GM23248 (cell line): Measurements from ENCODE around the gene ASXL1. TPM values are rescaled to one million over a fixed set of nuclear protein-coding genes. Genes with fewer than 3 reads are reported as not detected.
A peak's percentile ranks its signal among the peaks of the same experiment; 100 is the strongest.

Source experiments
- DNase-seq: peaks from one replicate; pipeline ENCODE4 v3.0.0-alpha.2; 2015
- H2AFZ ChIP-seq: fragments of 200-600 bp; sonication (generic); 2 replicates; pipeline ENCODE4 v1.6.1; 2016; ENCODE audit warnings: antibody characterized with exemption
- H3F3A ChIP-seq: fragments of 200-600 bp; sonication (generic); 2 replicates; pipeline ENCODE4 v1.6.1; 2016; ENCODE audit warnings: mild to moderate bottlenecking, antibody characterized with exemption, mixed run types; ENCODE audit not compliant: insufficient read depth
- H3K27ac ChIP-seq: fragments of 200-600 bp; sonication (generic); 2 replicates; pipeline ENCODE4 v1.5.1; 2016; ENCODE audit warnings: mild to moderate bottlenecking
- H3K27me3 ChIP-seq: fragments of 200-600 bp; sonication (generic); replicated peaks from 2 replicates; pipeline ENCODE4 v1.6.1; 2016; ENCODE audit warnings: mild to moderate bottlenecking; ENCODE audit not compliant: insufficient read depth
- H3K36me3 ChIP-seq: fragments of 200-600 bp; sonication (generic); 2 replicates; pipeline ENCODE4 v1.6.1; 2016; ENCODE audit warnings: low read depth, mild to moderate bottlenecking
- H3K4me1 ChIP-seq: fragments of 200-600 bp; sonication (generic); 2 replicates; pipeline ENCODE4 v1.6.1; 2016; ENCODE audit warnings: mild to moderate bottlenecking; ENCODE audit not compliant: insufficient read depth
- H3K4me2 ChIP-seq: fragments of 200-600 bp; sonication (generic); one replicate; pipeline ENCODE4 v1.6.1; 2016; ENCODE audit warnings: mild to moderate bottlenecking; ENCODE audit not compliant: unreplicated experiment
- H3K4me3 ChIP-seq: fragments of 200-600 bp; sonication (generic); 2 replicates; pipeline ENCODE4 v1.5.1; 2016; ENCODE audit warnings: mild to moderate bottlenecking
- H3K79me2 ChIP-seq: fragments of 200-600 bp; sonication (generic); 2 replicates; pipeline ENCODE4 v1.6.1; 2016; ENCODE audit warnings: mild to moderate bottlenecking; ENCODE audit not compliant: insufficient read depth
- H3K9ac ChIP-seq: fragments of 200-600 bp; sonication (generic); 2 replicates; pipeline ENCODE4 v1.6.1; 2016; ENCODE audit warnings: mild to moderate bottlenecking
- H3K9me2 ChIP-seq: fragments of 200-600 bp; sonication (generic); 2 replicates; pipeline ENCODE4 v1.6.1; 2016; ENCODE audit warnings: mixed run types, mild to moderate bottlenecking, moderate library complexity; ENCODE audit not compliant: insufficient read depth
- H3K9me3 ChIP-seq: fragments of 200-600 bp; sonication (generic); one replicate; pipeline ENCODE4 v1.6.1; 2017; ENCODE audit warnings: low read depth
- H4K20me1 ChIP-seq: fragments of 200-600 bp; sonication (generic); 2 replicates; pipeline ENCODE4 v1.6.0; 2016; ENCODE audit not compliant: insufficient read depth
- EZH2 ChIP-seq: fragments of 200-600 bp; sonication (generic); IDR thresholded peaks from 2 replicates; pipeline ENCODE4 v1.6.1; 2018; ENCODE audit warnings: antibody characterized with exemption, mild to moderate bottlenecking; ENCODE audit not compliant: insufficient read depth, poor library complexity, severe bottlenecking
- EZH2phosphoT487 ChIP-seq: fragments of 200-600 bp; sonication (generic); IDR thresholded peaks from 2 replicates; pipeline ENCODE4 v1.6.1; 2018; ENCODE audit warnings: antibody characterized with exemption, moderate library complexity, mild to moderate bottlenecking, low read depth; ENCODE audit not compliant: insufficient read depth
- WGBS, 2 experiments: methylation state at CpG; one replicate each; pipeline ENCODE4 v1.1.6; 2015 to 2017; ENCODE audit warnings: low lambda C conversion rate in 2 of 2, low coverage in 1 of 2; ENCODE audit errors: missing lambda C conversion rate in 2 of 2; 5-methylcytosine and 5-hydroxymethylcytosine counted together
- in situ Hi-C: fragments of 300-500 bp; cut with MboI; formaldehyde crosslinking; loops from 2 replicates; pipeline ENCODE4 v1.15.0; 2020
- polyA plus RNA-seq: library from polyadenylated mRNA; unstranded; fragments of >200 nt; fragmentation: Nextera tagmentation; extraction: Ambion mirVana; gene quantifications from 2 replicates; pipeline ENCODE4 v1.2.1, GENCODE V29; 2016
- total RNA-seq: library from RNA; depleted of rRNA; stranded (reverse); fragments of >200 nt; shearing (Covaris generic); gene quantifications from 2 replicates; pipeline ENCODE4 v1.2.3, GENCODE V29; 2014

Gene ASXL1
- total and polyA plus RNA-seq, 2 experiments from 2014 or later: 13.8 to 39.9 TPM

DNA sequence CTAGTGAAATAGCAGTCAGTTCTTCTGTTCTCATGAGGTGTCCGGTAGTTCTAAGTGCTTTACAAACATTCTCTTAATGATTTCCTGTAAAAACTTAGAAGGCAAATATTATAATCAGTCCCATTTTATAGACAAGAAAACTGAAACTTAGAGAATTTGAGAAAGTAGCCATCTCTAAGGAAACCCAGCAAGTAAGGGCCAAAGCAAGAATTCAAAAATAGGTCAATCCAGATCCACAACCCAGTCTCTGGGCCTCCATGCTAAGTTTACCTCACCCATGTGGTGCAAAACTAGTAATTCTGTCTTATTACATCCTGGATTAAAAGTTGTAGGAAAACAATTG, 27.6 kb upstream of the ASXL1 start:
- DNase-seq: no peak
- H3K4me3 ChIP-seq: no peak overlapping the region
- TF ChIP-seq EZH2phosphoT487 (no peak), EZH2 (no peak)
- WGBS, 2 experiments: 100% methylated on average over 1 of the region's 1 CpG
- H3K9me3 ChIP-seq: no peaks in the 10 kb centered on the region
- H3K27ac ChIP-seq: no peak overlapping the region
- no peaks in the 10 kb centered on the region for H3K79me2 ChIP-seq
- H2AFZ ChIP-seq: no peak overlapping the region
- in situ Hi-C loops: no loop called here
- peaks cover 24% of the 10 kb centered on the region; the same call in 1 of the 2 replicates for H3K36me3 ChIP-seq
- peaks cover 37% of the 10 kb centered on the region for H3F3A ChIP-seq
- no peaks in the 10 kb centered on the region for H3K9me2 ChIP-seq
- H3K27me3 ChIP-seq: no peaks in the 10 kb centered on the region
- peaks cover 31% of the 10 kb centered on the region for H3K4me1 ChIP-seq
- no peaks in the 10 kb centered on the region for H4K20me1 ChIP-seq
- no peak overlapping the region for H3K9ac ChIP-seq
- no peak overlapping the region for H3K4me2 ChIP-seq

DNA sequence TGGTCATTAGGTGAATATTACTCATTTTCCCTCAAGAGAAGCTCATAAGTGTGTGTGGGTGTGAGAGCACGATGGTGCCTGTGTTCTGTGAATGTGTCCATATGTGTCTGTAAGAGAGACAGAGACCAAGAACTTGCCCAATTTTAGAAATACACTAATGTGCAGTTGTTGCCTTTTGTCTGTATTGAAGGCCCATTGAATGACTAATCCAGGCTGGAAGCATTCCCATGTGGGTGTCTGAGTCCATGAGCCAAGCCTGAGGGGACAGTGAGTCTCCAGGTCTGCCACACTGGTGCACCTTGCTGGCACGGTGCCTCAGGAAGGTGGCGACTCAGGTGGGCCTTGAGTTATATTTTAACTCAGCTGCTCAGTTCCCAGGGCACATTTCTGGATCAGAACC, 25.5 kb upstream of the ASXL1 start:
- H3K9ac ChIP-seq: 0 out of 2 replicates have a peak overlapping the region, but pooled peaks have one; percentile 30
- no peaks in the 10 kb centered on the region for H3K9me2 ChIP-seq
- no peaks in the 10 kb centered on the region for H3K27me3 ChIP-seq
- peaks cover 17% of the 10 kb centered on the region for H3K4me1 ChIP-seq
- peak; percentile 82 for DNase-seq
- 61 to 64% methylated on average over 3 of the region's 3 CpGs for WGBS, 2 experiments
- in situ Hi-C loops: no loop called here
- TF ChIP-seq EZH2 (no peak), EZH2phosphoT487 (no peak)
- H3F3A ChIP-seq: peaks cover 24% of the 10 kb centered on the region
- peak overlapping the region; percentile 55 for H3K27ac ChIP-seq
- H3K9me3 ChIP-seq: no peaks in the 10 kb centered on the region
- H3K4me2 ChIP-seq: no peak overlapping the region
- no peak overlapping the region for H2AFZ ChIP-seq
- peaks cover 24% of the 10 kb centered on the region; the same call in 1 of the 2 replicates for H3K36me3 ChIP-seq
- H3K79me2 ChIP-seq: no peaks in the 10 kb centered on the region
- no peak overlapping the region for H3K4me3 ChIP-seq
- no peaks in the 10 kb centered on the region for H4K20me1 ChIP-seq

DNA sequence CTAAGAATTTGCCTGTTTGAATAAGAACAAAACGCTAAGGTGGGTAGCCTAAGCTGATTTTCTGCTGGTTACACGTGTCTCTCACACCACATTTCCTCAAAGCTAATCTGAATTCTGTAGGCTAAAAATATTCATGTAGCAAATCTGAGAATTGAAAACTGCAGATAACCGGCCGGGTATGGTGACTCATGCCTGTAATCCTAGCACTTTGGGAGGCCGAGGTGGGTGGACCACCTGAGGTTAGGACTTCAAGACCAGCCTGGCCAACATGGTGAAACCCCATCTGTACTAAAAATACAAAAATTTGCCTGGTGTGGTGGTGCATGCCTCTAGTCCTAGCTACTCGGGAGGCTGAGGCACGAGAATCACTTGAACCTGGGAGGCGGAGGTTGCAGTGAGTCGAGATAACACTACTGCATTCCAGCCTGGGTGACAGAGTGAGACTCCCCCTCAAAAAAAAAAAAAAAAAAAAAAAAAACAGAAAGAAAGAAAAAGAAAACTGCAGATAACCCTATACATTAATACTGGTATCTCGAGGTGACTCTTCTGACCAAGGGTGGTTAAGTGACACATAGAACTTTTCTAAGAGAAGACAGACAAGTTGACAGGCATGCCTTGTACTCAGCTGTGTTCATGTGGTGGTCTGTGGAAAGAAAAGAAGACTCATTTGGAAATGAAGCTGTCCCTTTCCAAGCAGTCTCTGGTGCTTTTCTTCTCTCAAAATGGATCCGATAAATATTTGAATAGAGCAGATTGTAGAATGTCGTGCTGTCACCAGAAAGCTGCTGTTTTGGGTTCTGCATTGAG, 24.7 kb upstream of the ASXL1 start:
- Histone ChIP-seq H3F3A (peaks cover 24% of the 10 kb centered on the region), H3K27ac (no peak overlapping the region), H3K36me3 (peaks cover 24% of the 10 kb centered on the region; the same call in 1 of the 2 replicates), H3K4me1 (peaks cover 17% of the 10 kb centered on the region), H3K79me2 (no peaks in the 10 kb centered on the region), H3K9me3 (no peaks in the 10 kb centered on the region), H3K9me2 (no peaks in the 10 kb centered on the region), H3K27me3 (no peaks in the 10 kb centered on the region), H2AFZ (no peak overlapping the region), H3K4me2 (no peak overlapping the region), H4K20me1 (no peaks in the 10 kb centered on the region), H3K4me3 (no peak overlapping the region), H3K9ac (no peak overlapping the region)
- in situ Hi-C loops: no loop called here
- no peak for DNase-seq
- 88 to 91% methylated on average over 12 of the region's 12 CpGs for WGBS, 2 experiments
- TF ChIP-seq EZH2 (no peak), EZH2phosphoT487 (no peak)

DNA sequence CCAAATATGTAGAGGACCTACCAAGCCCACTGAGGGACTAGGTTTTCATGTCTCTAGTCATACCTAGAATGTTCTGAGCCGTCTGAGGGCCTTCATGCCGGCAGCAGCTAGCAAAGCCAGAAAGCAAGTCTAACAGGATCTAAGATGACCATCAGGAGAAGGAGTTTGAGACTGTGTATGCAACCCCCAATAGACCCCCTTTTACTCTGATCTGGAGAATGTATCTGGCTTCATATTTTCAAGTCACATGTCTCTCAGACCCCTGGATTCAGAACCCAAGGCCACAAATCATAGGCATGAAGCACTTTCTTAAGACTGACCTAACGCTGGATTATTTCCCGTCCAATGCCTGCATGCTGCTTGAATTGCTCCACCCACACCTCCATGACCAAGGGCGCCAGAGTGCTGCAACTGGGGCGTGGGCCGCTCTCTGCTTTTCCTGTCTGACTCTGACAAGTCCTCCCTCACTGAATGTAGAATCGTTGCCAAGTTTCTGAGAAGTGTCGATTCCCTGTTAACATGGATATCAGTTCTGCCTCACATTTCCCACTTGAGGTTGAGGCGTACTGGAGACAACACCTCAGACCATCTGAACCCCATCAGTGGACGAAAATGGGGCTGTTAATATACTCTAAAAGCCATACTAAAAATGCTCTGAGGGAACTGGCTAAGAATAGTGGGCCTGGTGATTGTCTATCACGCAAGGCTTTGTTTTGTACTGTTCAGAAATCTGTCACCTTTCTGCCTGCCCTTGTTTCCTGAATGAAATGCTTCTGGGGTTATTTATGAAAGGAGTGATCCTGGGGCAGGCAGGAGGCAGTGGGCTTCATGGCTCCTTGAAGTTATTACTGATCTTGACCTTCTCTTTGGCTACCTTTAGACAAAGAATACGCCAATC, 23.9 kb upstream of the ASXL1 start:
- no peak overlapping the region for H3K4me3 ChIP-seq
- 76 to 77% methylated on average over 13 of the region's 13 CpGs for WGBS, 2 experiments
- no peak overlapping the region for H3K27ac ChIP-seq
- H4K20me1 ChIP-seq: no peaks in the 10 kb centered on the region
- peaks cover 24% of the 10 kb centered on the region for H3F3A ChIP-seq
- H3K36me3 ChIP-seq: peaks cover 24% of the 10 kb centered on the region; the same call in 1 of the 2 replicates
- H3K4me2 ChIP-seq: no peak overlapping the region
- H3K9me3 ChIP-seq: no peaks in the 10 kb centered on the region
- in situ Hi-C loops: no loop called here
- TF ChIP-seq EZH2phosphoT487: no peak
- TF ChIP-seq EZH2: no peak
- peaks cover 17% of the 10 kb centered on the region for H3K4me1 ChIP-seq
- H3K9me2 ChIP-seq: no peaks in the 10 kb centered on the region
- no peaks in the 10 kb centered on the region for H3K27me3 ChIP-seq
- no peaks in the 10 kb centered on the region for H3K79me2 ChIP-seq
- H3K9ac ChIP-seq: no peak overlapping the region
- H2AFZ ChIP-seq: no peak overlapping the region
- no peak for DNase-seq
